K562 treated with DMSO at 1 percent for 24 hours (cell line): ENCODE results near the gene FUT7. TPM values are rescaled to one million over a fixed set of nuclear protein-coding genes. Genes with fewer than 3 reads are reported as not detected.

Experiments used
- total RNA-seq: library from RNA; unstranded; fragments of 300-600 nt; gene quantifications from 2 replicates; pipeline ENCODE4 v1.2.3, GENCODE V29; 2022; ENCODE audit warnings: low read depth; ENCODE audit not compliant: insufficient read depth

Gene FUT7, protein sequence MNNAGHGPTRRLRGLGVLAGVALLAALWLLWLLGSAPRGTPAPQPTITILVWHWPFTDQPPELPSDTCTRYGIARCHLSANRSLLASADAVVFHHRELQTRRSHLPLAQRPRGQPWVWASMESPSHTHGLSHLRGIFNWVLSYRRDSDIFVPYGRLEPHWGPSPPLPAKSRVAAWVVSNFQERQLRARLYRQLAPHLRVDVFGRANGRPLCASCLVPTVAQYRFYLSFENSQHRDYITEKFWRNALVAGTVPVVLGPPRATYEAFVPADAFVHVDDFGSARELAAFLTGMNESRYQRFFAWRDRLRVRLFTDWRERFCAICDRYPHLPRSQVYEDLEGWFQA
- total RNA-seq, result not detected in 2 replicates

DNA sequence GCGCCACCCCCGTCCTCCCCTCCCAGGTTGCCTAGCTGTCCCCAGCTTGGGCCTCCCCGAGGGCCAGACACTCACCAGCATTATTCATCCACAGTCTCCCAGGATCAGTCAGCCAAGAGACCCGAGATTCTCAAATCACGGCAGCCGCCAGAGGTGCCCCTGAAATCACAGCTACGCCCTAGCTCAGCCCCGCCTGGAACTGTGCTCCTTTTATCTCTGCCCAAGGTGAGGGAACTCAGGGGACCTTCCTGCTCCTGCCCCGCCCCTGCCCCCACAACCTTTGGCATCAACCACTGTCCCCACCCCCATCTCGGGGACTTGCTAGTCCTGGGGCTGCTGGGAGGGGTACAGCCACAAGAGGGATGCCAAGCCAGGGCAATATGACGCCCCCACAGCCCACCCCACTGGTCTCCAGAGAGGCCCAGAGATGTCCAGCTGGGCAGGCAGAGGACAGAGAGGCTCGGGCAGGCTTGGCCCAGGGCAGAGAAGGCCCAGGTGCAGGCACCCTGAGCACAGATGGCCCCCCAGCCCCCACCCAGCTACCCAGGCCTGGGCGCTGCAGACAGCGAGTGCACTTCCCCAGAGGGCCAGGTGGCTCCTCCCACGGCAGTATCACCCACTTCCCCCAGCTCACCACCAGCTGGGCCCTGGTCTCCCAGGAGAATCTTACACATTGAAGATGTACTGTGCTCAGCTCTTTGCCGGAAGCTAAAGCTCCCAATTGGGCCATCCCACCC, at the start of gene FUT7:
TSS of gene FUT7 (minus strand) at position 185 of the 737 bp plus-strand sequence. CDS start at position 88, 97 bp downstream.

DNA sequence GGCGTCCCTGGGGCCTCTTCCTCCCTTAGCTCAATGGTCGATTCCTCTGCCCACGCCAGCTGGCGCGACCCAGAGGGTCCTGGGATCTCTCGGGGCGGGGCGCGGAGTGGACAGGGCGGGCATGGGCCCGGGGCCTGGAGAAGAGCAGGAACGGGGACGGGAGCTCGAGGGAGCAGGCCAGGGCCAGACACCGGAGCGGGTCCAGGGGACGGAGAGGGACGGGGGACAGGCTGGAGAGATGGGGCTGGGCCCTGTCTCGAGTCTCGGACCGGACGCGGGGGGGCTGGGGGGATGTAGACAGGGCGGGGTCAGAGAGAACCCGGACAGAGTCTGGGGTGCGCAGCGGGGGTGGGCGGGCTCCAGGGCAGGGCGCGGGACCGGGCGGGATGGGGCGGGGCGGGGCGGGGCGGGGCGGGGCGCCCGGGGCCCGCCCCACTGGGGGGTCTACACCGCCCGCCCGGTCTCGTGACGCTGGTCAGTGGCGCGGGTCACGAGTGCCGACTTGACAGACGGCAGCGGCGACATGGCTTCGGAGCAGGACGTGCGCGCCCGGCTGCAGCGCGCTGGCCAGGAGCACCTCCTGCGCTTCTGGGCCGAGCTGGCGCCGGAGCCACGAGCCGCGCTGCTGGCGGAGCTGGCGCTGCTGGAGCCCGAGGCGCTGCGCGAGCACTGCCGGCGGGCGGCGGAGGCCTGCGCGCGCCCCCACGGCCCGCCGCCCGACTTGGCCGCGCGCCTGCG, 45.3 kb upstream of the FUT7 start, which contains the start of gene UAP1L1:
TSS of gene UAP1L1 (plus strand) at position 508 of the 738 bp plus-strand sequence. CDS start at position 524, 16 bp downstream.

DNA sequence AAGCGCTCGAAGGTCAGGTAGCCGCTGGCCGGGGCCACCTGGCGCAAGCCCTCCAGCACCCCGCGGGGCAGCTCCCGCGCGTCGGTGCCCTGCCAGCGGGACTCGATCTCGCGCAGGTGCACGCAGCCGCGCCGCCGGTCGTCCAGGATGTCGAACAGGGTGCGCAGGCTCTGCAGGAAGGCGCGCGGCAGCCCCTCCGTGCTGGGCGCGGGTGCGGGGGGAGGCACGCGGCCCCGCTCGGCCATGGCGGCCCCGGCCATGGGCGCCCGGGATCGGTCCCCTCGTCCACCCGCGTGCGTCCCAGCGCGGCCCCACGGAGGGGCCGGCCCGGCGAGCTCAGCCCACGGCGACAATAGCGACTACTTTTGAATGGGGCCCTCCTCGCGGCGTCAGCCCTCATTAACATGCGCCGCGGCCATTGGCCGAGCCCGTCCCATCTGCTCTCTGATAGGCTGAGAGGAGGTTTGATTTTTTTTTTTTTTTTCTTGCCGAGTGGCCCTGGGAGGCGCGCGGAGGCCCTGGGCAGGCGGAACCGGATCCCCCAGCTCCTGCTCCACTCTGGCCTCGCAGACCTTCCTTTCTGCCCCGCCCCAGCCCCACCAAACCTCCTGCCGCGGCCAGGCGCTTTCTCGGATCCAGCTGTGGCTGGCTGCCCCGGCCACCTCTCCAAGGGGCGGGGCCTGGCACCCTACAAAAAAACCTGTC, 38.5 kb upstream of the FUT7 start, which contains the start of gene SAPCD2:
TSS of gene SAPCD2 (minus strand) at position 357 of the 705 bp plus-strand sequence. CDS start at position 260, 97 bp downstream.

DNA sequence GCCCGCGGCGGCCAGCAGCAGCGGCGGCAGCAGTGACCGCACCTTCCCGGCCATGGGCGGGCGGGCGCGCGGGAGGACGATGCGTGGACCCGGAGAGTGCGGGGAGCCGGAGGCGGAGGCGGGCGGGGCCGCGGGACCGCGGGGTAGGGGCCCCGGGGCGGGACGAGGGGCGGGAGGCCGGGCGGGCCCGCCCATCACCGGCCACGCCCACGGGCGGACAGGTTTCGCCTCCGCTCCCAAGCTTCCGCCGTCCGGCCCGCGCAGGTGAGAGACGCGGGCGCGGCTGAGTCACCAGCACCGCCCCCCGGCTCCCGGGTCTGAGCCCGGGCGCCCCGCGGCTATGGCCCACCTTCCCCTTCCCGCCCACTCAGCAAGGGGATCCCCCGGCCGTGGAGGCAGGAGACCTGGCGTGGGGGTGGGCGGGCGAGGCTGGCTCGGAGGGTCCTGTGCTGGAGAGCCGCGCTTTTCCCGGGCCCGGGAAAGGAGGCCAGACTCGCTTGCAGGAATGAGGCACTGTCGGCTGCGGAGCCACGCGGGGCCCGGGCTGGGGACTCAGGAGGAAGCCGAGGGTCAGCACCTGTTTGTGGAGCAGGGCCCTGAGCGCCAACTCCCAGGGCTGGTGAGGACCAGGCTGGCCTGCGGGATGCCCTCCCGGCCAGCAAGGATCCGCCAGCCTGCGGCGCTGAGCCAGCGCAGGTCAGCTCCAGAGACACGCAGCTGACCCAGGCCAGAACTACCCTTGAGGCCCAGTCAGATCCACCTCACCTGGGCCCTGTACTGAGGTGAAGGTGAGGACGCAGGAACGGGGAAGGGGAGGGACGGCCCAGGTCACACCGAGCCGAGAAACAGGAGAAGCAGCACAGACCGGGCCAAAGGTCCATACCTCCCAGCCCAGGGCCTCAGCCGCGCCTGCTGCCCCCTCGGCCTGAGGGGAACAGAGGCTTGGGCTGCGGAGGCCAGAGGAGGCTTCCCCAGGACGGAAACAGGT, 22.4 kb upstream of the FUT7 start, which contains the start of gene ENTPD2:
TSS of gene ENTPD2 (minus strand) at position 118 of the 988 bp plus-strand sequence. CDS start at position 54, 64 bp downstream.

DNA sequence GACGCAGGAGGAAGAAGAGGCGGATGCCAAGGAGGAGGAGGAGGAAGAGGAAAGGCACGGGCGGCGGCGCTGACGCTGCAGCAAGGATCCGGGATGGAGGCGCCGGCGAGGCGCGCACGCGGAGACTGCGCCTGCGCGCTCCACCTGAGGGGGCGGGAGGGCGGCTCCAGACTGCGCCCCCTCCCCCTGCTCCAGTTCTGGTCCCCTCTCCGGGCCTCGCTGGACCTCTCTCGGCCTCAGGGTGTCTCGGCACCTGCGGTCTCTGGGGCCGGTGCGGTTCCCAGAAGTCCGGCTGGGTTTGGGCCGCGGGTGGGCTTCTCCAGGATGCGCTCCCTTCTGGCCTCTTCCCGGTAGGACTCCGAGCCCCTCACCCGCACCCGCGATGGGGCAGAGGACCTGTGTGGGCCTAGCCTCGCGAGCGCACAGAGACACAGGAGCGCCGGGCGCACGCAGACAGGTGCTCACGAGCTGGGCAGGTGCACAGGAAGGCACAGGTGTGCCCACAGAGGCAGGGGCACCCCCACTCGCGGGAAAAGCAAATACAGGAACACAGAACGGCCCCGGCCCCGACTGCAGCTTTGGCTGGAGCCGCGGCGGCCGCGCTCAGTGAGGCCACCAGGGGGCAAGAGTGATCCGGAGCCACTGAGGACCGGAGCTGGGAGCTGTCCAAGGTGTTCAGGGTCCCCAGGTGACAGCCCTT, 14.3 kb upstream of the FUT7 start, which contains the start of gene NPDC1:
TSS of gene NPDC1 (minus strand) at position 90 of the 700 bp plus-strand sequence. CDS start 188 bp downstream, outside the sequence.

DNA sequence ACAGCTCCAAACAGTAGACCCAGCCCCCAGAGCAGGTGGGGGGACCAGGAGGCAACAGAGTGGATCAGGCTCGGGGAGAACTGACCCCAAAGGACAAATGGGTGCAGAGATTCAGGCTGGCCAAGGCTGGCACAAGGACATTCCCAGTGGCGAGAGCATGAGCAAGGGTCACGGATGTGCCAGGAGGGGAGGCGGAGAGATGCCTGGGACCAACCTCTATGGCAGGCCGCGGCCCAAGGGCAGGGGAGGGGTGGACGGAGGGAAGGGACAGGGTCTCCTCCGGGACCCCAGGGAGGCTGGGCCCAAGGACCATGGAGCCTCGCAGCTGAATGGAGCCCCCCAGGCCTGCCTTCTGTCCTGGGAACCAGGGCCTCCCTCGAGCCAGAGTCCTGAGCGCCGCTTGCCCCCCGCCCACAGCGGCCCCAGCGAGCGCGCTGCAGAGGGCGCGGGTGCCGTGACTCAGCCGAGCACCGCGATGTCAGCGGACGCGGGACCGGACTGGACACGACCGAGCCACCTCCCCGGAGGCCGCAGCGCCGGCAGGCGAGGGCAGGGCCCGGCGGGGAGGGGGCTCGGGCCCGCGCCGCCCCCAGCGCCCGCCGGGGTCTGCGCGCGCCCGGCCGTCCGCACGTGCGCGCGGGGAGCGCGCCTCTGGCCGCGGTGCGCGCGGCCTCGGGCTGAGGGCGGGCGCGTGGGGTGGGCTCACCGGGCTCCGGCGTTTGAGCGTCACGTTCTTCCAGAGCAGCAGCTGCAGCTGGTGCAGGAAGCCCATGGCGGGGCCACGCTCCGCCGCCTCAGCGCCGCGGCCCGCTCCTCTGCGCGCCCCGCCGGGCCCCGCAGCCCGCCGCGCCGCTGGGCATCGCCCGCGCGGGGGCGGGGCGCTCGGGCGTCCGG, 4.3 kb downstream of the FUT7 start, which contains the start of gene ABCA2:
TSS of gene ABCA2 (minus strand) at position 869 of the 894 bp plus-strand sequence. CDS start at position 772, 97 bp downstream.

DNA sequence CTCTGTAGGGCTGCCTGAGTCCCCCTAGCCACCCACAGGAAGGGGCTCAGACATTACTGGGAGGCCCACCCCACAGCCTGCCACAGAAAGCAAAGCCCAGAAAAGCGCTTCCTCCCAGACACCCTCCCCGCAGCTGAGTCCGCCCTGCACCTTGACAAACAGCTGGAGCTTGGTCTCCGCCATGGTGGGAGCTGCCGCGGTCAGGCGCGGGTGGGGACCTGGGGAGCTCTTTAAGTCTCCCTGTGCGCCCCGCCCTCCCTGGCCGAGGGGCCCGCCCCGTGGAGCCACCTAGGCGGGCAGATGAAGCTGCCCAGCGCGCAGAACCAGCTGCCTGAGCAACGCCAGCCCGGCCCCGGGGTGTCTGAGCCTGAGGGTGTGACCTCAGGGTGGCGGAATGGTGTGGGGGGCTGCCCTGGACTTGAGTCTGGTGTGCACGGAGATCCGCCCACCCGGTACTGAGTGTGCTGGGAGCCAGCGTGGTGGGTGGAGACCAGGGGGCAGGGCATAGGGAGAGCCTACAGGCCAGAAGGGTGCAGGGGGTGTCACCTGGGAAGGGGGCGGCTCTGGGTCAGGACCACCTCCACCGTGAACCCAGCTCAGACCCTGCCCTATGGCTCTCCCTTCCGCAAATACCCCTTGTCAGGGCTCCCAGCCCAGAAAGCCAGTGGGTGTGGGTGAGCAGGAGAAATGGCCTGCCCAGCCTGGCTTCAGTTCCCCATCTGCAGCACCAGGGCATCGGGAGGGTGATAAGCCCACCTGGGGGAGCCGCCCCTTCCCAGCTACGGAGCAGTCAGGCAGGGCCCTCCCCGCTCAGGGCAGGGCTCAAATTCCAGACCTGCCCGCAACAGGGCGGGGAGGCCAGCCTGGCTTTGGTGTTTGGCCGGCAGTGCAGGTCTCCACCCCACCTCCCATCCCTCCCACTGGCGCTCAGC, 35.3 kb downstream of the FUT7 start, which contains the start of gene CLIC3:
TSS of gene CLIC3 (minus strand) at position 208 of the 932 bp plus-strand sequence. CDS start at position 183, 25 bp downstream.

DNA sequence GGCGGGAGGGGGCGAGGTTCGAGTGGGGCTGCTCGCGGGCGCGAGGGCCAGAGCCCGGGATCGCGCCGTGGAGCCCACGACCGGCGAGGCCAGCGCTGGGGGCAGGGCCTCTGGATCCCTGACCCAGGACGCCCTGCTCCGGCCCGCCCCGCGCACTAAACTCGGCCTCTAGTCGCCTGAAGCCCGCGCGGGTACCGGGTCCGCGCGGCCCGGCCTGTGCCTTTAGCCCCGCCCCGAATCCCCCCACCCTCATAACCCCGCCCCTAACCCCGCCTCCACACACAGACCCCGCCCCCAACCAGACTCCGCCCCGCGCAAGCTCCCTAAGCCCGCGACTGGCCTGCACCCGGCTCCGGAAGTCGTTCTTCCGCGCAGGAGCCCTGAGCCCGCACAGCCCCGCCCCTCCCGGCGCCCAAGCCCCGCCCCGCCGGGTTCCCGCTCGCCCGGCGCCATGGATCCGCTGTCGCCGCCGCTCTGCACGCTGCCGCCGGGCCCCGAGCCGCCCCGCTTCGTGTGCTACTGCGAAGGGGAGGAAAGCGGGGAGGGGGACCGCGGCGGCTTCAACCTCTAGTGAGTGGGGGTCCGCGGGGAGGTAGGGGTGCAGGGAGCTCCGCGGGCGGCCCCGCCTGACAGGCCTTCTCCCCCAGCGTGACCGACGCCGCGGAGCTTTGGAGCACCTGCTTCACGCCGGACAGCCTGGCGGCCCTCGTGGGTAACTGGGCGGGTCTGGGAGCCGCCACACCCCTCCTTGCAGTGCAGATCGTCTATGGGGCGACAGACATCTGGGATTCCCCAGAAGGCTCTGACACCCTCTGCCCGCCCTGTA, 39.7 kb downstream of the FUT7 start, which contains the start of gene PAXX:
TSS of gene PAXX (plus strand) at position 430 of the 826 bp plus-strand sequence. CDS start at position 452, 22 bp downstream.

DNA sequence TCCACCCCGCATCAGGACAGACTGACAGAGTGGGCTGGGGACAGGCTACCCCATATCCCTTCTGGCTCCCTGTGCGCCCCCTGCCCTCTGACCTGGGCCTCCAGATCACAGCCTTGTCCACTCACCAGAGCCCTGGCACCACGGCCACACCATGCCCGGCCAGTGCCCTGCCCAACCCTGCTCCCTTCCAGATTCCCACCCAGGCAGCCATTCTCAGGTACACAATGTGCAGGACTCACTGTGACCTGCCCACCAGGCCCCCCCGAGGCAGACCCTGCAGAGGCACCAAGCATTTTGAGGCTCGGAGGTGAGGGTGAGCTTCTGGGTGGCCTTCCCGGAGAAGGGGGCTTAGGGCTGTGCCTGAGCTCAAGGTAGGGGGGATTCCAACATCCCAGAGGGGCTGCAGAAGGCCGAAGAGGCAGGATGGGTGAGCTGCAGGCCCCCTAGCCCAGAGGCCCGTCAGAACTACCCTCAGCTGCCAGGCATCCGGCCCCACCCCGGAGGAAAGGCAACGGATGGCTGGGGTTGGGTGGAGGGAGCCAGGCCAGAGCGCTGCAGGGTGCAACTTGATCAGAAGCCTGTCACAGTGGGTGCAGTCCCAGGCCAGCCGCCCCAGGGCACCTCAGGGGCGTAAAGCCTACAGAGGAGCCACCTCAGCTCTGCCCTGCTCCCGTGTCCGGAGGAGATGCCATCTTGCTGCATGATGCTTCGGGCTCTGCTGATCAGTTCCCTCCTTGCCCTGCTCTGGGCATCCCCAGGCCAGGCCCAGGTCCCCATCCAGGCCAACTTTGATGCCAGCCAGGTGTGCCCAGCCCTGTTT, 49.4 kb downstream of the FUT7 start, which contains the start of gene LCNL1:
TSS of gene LCNL1 (plus strand) at position 762 of the 820 bp plus-strand sequence. CDS start 594 bp downstream, outside the sequence.

Other genes starting within 250 kb of the FUT7 start
- gene TMEM141, start 240.7 kb downstream of the FUT7 start, total RNA-seq, result 80.0 and 85.0 TPM in 2 replicates
- gene CCDC183, start 235.8 kb downstream of the FUT7 start, total RNA-seq, result 1.8 and 3.5 TPM in 2 replicates
- 160 and 181 TPM in 2 replicates for gene RABL6, start 224.1 kb downstream of the FUT7 start, total RNA-seq
- gene AJM1, start 189.6 kb downstream of the FUT7 start, total RNA-seq, result 12.3 and 15.9 TPM in 2 replicates
- gene PHPT1, start 182.7 kb downstream of the FUT7 start, total RNA-seq, result 163 and 193 TPM in 2 replicates
- 1.9 and 3.1 TPM in 2 replicates for gene MAMDC4, start 179.7 kb downstream of the FUT7 start, total RNA-seq
- gene EDF1, start 165.8 kb downstream of the FUT7 start, total RNA-seq, result 668 and 686 TPM in 2 replicates
- gene TRAF2, start 145.6 kb downstream of the FUT7 start, total RNA-seq, result 32.9 and 35.8 TPM in 2 replicates
- gene FBXW5, start 87.3 kb downstream of the FUT7 start, total RNA-seq, result 150 and 189 TPM in 2 replicates
- 1.1 TPM in 1 of 2 replicates, not detected in the other for gene C8G, start 86.8 kb downstream of the FUT7 start, total RNA-seq
- not detected in 2 replicates for gene LCN12, start 79.8 kb downstream of the FUT7 start, total RNA-seq
- gene PTGDS, start 54.6 kb downstream of the FUT7 start, total RNA-seq, result 5.6 and 7.3 TPM in 2 replicates
- not detected in 2 replicates for gene LCNL1, start 49.1 kb downstream of the FUT7 start, total RNA-seq
- 82.2 and 86.6 TPM in 2 replicates for gene PAXX, start 39.7 kb downstream of the FUT7 start, total RNA-seq
- 0.64 and 1.7 TPM in 2 replicates for gene CLIC3, start 35.5 kb downstream of the FUT7 start, total RNA-seq
- 11.0 and 24.1 TPM in 2 replicates for gene ABCA2, start 3.9 kb downstream of the FUT7 start, total RNA-seq
- gene NPDC1, start 14.1 kb upstream of the FUT7 start, total RNA-seq, result 0.66 and 1.1 TPM in 2 replicates
- 0.21 TPM in 1 of 2 replicates, not detected in the other for gene ENTPD2, start 22.0 kb upstream of the FUT7 start, total RNA-seq
- 36.1 and 38.7 TPM in 2 replicates for gene SAPCD2, start 38.5 kb upstream of the FUT7 start, total RNA-seq
- 9.0 and 9.6 TPM in 2 replicates for gene UAP1L1, start 45.4 kb upstream of the FUT7 start, total RNA-seq
- 52.5 and 56.8 TPM in 2 replicates for gene MAN1B1, start 54.9 kb upstream of the FUT7 start, total RNA-seq
- gene DPP7, start 82.6 kb upstream of the FUT7 start, total RNA-seq, result 187 and 232 TPM in 2 replicates
- 0.12 and 0.78 TPM in 2 replicates for gene GRIN1, start 107.1 kb upstream of the FUT7 start, total RNA-seq
- not detected in 2 replicates for gene LRRC26, start 138.0 kb upstream of the FUT7 start, total RNA-seq
- not detected in 2 replicates for gene TMEM210, start 140.0 kb upstream of the FUT7 start, total RNA-seq
- 57.0 and 62.9 TPM in 2 replicates for gene ANAPC2, start 156.5 kb upstream of the FUT7 start, total RNA-seq
- 231 and 245 TPM in 2 replicates for gene SSNA1, start 156.6 kb upstream of the FUT7 start, total RNA-seq
- gene TPRN, start 168.7 kb upstream of the FUT7 start, total RNA-seq, result 33.3 and 34.3 TPM in 2 replicates
- gene TMEM203, start 173.6 kb upstream of the FUT7 start, total RNA-seq, result 70.6 and 73.1 TPM in 2 replicates
- gene NDOR1, start 173.6 kb upstream of the FUT7 start, total RNA-seq, result 28.7 and 33.4 TPM in 2 replicates
- 6.9 and 7.0 TPM in 2 replicates for gene RNF208, start 190.2 kb upstream of the FUT7 start, total RNA-seq
- 1.6 and 1.7 TPM in 2 replicates for gene CYSRT1, start 193.1 kb upstream of the FUT7 start, total RNA-seq
- not detected in 2 replicates for gene RNF224, start 195.4 kb upstream of the FUT7 start, total RNA-seq
- not detected in 2 replicates for gene SLC34A3, start 198.8 kb upstream of the FUT7 start, total RNA-seq
- 1,217 and 1,249 TPM in 2 replicates for gene TUBB4B, start 209.2 kb upstream of the FUT7 start, total RNA-seq
- 0.60 TPM in 1 of 2 replicates, not detected in the other for gene STPG3, start 219.2 kb upstream of the FUT7 start, total RNA-seq
- gene NELFB, start 223.2 kb upstream of the FUT7 start, total RNA-seq, result 123 TPM in 2 replicates
- 86.6 and 103 TPM in 2 replicates for gene TOR4A, start 245.6 kb upstream of the FUT7 start, total RNA-seq